GM19328 (cell line): Measurements from ENCODE around the gene EPHA5.

Source experiments
- ATAC-seq: cut with Tn5 transposase; IDR thresholded peaks from one replicate; pipeline ENCODE4 v1.9.1; 2021; ENCODE audit warnings: mild to moderate bottlenecking, moderate library complexity; ENCODE audit not compliant: unreplicated experiment

The EPHA5 gene

DNA sequence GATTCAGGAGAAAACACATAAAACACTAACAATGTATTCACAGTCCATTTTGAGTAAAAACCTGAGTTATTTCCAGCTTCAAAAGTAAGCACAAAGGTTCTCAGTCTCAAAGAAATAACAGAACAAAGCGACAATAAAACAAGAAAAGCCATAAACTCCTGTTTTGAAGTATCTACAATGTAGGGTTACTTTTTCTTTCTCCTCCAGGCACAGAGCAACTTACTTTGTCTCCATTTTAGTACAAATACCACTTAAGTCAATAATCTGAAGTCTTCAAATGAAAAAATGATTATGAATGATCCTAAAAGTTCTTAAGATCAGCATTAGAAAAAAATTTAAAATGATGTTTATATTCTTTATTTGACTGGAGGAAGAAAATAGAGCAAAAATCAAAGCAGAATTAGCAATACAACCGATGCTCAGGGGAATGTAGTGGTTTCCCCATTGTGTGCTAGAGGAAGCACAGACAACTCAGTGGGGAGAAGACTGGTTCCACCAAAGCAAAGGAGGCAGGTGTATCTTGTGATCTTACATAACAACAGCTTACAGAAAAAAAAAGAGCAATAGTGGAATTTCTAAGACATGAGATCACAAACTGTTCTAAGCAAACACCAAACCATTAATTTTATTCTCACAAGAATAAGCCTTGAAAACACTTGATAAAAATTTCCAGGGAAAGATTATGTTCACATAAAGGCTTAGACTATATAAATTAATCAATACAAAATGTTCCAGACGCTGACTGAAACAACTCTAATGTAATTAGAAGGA lies 35.1 kb downstream of the EPHA5 start:
- no peak for ATAC-seq

DNA sequence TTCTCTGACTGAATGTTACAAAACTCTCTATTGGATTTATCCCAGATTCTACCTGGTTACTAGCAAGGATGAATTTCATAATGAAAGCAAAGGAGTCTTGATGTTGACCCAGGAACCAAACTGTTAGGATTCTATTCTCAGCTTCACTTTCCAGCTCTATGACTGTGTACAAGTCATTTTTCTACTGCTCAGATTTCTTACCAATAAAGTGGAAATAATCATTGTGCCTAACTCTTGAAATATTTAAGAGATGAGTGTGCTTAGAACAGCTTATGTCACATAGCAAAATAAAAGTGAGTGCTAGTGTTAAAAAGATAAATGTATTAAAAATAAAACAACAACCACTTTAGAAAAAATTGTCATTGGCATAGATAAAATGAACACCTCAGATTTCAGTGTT lies 45.6 kb downstream of the EPHA5 start:
- ATAC-seq, result no peak

DNA sequence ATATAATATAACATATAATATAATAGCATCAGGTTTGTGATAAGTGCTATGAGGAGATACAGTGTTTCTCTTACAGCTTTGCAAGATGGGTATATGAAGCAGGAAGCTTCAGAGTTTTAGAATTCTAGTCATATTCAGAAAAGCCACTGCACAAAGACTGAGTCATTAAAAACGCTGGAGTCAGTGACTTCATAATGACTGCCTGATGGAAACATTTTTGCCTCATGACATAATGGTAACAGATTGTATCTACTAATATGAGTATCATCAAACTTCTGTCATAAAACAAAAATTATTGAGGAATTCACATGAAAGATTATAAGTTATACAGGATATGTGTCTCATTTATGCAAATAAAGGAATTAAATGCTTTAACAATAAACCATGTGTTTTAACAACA lies 46.8 kb downstream of the EPHA5 start:
- ATAC-seq, result no peak

DNA sequence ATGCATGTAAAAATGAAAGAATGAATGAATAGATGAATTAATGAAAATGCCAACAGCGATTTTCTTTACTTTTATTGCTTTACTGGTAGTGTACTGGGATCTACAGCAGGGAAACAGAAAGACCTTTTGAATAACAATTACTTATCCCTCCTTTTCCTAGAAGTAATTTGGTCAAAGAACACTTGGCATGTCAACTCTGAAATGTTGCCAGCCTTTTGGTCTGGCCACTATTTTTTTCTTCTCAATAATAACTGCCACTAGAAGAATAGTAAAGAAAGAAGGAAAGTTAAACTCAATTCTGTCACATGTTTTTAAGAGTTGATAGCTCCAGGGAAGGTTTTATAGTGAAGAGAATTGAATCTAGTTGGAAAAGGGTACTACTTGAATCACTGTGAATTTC lies 52.9 kb downstream of the EPHA5 start:
- no peak for ATAC-seq

DNA sequence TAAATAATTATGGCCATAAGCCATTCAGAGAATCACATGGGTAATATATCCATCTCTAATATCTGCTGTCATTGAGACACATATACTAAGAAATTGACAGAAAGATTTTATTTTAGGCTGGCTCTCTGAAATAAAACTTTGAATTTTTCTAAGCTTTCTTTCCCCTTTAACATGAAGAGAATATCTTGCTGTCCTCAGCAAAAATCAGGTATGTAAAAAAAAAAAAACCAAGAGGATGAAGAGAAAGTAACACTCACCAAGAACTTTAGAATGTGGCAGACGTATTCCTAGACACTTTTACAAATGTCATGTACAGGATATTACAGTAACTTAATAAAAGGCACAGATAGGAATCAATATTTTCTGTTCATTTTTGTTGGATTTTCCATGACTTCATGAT lies 65.8 kb downstream of the EPHA5 start:
- ATAC-seq, result no peak

DNA sequence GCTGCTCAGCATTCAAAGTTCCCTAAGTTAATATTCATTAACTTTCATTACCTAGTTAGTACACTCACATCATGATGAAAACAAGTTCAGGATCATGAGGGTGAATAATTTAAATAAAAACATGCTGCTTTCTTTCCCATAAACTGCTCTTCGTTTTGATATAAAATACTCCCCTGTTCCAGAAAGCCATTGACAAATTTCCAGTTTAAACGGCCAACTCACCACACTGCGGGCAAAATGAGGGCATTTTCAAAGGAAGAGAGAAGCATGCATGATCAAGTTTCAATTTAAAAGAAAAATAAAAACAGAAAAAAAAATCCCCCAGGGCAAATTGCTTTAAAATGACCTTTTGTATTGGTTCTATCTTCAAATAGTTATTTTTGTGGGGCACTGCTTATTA lies 69.6 kb downstream of the EPHA5 start:
- no peak for ATAC-seq

DNA sequence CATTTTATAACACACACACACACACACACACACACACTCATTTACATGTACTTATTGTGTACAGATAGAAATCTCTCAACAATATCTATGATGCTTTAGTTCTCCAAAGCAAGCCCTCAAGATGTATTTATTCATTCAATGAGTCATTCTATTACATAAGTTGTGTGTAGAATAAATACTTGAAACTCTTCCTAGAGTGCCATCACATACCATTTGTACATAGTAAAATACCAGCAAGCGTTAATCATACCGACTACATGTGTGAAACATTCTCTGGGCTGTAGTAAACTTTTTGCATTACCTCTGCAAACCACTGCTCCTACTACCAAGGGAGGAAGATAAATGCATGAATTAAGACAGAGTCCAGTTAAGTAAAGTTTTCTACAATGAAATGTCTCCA lies 70.9 kb downstream of the EPHA5 start:
- ATAC-seq, result no peak

DNA sequence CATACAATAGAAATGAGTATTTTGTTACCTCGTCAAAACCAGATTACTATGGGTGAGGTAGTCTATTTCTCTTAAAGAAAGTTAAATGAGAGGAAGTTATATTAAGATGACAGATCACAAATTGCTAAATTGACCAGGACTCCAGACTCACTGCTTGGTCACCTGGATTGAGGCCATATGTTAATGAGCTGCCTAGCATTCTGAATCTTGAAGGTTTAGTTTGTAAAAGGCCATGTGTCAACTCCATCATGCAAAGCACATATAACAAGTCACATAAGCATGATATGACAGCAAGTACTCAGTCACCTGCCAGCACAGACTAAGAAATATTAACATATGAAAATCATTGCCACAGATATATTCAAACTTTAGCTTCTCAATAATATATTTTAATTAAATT lies 72.6 kb downstream of the EPHA5 start:
- ATAC-seq, result no peak

DNA sequence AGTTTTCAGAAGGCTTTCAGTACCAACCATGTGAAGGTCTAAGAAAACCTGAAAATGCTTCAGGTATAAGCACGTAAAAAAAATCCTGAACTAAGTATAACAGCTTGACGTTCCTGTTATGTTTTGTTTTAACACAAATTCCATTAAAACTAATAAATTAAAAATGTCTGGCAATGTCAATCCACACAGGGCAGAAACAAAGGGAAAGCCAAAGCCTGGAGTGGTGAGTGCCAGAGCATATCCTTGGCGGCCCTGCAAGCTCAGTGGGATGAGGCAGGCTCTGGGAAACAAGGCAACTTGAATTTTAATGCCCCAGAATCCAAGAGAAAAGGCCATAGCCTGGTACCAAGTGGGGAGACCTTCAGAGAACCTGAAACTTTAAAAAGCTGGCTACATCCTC lies 78.2 kb downstream of the EPHA5 start:
- no peak for ATAC-seq

DNA sequence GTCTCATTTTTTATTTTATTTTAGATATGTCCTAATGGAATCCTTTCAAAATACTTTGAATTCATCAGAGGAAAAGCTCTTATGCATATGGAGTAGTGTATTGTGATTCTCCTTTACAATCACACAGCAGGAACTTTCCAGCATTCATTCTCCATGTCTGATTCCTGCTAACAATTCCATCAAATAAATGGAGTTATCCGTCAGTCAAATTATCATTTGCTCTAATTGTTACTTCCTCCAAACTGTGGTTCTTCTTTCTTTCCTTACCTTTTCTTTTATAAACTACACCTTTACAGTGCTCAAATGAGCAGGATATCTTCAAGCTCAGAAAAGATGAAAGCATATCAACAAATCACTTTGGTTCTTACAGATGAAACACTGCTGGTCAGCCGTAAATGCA lies 80.4 kb downstream of the EPHA5 start:
- no peak for ATAC-seq

DNA sequence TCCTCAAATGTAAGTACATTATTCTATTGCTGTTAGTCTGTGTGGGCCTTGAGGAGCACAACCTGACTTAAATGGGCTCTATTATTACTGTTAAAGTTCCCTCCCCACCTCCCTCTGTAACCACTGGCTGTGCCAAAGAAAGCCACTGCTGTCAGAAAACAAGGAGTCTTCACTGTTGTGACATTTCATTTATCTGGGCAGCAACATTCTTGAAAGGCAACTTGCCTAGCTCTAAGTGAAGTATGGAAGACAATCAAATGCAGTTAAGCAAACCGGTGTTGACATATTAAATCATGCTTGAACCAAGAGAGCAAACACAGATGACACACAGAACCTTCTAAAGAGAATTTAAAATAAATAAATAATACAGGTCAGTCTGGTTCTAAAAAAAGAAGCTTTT lies 81.0 kb downstream of the EPHA5 start:
- ATAC-seq, result no peak

DNA sequence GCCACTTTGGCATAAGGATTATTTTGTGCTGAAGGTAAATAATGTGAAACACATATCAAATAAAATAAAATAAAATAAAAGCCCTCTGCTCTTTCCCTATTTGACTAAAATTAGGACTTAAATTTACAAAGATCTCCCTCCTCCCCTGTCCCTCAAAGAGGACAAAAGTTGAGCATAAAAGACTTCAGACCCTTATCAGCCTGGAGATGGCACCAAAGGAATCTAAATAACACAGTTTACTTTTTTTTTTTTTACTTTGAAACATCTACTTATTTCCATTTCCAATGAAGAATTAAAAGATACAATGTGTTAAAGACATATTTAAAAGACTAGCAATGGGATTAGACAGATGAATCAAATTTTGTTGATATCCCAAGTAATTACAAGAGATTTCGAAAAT lies 89.7 kb downstream of the EPHA5 start:
- no peak for ATAC-seq

DNA sequence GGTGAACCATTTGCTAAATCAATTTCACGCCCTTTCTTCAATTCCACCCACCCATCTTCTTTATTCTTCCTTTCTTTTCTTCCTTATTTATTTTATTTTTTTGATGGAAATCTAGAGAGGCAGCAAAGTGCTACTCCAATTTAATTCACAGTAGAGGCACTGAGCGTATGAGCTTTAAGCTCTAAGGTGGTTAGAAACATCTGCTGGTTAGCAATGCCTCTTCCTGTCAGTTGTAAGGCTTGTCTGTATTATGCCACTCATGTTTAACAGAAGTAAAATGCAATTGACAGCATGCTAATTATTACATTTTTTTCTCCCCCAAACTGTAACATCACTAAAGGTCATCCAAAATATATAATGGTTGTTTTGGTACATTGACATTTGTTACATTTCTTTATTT lies 103.8 kb downstream of the EPHA5 start:
- ATAC-seq, result no peak

DNA sequence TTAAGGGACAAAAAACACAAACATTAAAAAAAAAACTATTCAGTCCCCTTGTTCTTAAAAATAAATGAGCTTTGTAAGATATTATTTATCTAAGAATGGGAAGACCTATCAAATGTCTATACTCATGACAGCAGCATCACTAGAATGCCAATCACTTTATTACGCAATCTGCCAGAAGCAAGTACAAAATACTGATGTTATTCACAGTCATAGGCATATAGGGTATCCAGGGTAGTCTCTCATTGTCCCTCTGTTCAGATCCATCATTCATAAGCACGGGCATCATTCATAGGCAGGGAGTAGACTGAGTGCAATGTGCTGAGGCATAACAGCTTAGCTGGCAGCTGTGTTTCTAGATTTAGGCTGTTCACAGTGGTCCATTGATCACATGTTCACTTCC lies 109.1 kb downstream of the EPHA5 start:
- no peak for ATAC-seq

DNA sequence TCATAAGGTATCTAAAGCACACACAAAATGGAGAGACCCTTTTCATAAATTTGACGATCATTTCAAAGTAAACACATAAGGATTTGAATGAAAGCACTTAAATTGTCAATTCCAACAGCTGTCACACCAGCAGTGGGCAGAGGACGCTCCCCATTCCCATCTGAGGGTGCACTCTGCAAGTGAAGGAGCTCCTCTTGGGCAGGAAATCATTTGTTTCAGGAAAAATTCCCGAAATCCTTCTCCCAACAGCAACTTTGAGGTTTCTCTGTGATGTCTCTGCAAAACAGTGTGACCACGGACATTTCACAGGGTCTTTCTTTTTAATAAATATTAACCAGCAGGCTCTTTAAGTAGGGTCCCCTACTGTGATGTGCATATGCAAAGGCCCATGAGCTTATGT lies 111.0 kb downstream of the EPHA5 start:
- no peak for ATAC-seq

DNA sequence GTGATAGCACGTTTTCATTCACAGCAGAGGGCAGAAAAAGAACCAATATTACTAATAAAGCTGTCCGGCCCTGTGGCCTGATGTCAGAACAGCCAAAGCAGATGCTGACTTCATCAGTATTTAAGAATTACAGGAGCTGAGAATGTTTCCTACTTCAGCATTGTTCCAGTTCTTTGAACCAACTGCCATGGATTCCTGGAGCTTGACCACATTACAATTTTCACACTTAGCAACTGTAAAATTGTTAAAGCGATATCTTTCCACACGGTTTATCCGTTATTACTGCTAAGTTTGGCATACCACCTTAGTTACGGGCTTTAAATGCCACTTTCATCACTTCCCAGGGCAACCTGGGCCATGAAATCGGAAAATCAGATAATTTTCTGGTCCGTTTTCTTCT lies 118.2 kb downstream of the EPHA5 start:
- ATAC-seq, result no peak

DNA sequence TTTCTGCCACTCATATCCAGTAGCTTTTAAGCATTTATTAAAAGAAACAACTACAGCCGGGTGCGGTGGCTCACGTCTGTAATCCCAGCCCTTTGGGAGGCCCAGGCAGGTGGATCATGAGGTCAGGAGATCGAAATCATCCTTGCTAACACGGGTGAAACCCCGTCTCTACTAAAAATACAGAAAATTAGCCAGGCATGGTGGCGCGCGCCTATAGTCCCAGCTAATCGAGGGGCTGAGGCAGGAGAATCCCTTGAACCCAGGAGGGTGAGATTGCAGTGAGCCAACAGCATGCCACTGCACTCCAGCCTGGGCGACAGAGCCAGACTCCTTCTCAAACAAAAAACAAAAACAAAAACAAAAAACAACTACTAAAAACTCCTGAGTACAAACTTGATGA lies 119.8 kb downstream of the EPHA5 start:
- no peak for ATAC-seq

DNA sequence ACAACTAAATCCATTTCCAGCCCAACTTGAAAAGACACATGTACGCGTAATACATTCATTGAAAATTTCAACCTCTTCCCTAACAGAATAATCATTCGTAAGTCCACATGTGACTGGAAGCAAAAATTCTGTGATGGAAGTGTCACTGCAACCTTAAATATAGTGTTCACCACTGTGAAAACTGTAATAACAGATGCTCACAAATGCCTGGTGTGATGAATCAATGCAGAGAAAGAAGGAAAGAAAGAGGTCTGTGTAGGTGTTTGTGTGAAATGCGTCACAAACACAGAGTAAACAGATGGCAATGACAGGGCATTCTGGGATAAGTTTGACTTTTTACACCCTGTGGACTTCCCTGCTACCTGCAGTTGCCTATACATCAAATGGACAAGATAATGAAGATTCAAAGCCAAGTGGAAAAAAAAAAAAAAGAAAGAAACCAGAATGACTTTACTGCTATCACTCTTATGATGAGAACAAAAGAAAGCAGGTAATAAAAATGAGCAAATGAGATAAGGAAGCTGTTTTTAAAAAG lies 123.3 kb downstream of the EPHA5 start:
- ATAC-seq, result no peak

DNA sequence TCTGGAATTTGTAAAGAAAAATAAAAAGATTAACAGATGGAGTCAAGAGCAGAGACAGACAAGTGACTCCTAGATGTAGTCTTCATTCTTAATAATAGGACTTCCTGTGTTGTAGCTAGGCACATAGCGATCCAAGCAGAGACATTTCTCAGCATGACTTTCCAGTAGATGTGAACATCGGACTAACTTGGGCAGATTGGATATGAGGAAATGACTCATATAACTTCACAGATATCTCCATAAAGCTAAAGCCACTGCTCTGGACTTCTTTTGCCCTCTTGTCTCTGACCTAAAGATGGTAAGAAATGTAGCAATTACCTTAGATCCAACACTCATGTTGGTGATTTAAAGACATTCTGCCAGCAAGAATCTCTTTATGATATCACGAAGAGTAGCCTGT lies 131.7 kb downstream of the EPHA5 start:
- no peak for ATAC-seq

DNA sequence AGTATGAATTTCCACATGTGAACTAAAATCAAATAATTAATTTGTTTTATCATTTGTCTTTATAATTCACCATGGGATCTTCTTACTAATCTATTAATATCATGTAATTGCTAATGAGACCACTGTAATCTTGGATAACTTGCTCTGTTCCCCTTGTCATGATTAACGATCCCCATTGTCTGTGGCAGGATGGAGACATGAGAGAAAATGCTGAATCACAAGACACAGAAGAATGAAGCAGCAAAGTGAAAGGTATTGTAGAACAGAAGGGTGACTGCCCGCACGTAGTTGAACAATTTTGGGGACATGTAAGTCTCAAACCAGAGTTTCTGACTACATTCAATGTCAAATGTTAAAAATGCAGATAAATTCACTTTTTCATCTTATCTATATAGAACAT lies 135.2 kb downstream of the EPHA5 start:
- no peak for ATAC-seq

DNA sequence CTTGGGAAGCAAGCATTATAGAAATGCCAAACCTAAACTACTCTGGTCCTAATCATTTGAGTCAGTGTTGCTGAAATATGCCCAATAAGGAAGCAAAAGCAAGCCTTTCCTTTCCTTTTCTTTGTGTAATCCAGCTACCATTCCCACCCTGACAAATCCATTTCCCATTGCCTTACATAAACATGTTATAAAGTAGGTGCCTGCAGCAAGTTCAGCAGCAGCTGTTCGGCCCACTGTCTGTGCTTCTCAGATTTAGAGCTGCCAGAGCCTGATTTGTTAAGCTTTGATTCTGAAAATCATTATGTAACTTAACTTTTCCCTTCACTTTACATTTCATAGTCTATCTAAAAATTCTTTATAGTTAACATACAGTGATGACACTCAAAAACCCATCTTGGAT lies 148.6 kb downstream of the EPHA5 start:
- no peak for ATAC-seq

DNA sequence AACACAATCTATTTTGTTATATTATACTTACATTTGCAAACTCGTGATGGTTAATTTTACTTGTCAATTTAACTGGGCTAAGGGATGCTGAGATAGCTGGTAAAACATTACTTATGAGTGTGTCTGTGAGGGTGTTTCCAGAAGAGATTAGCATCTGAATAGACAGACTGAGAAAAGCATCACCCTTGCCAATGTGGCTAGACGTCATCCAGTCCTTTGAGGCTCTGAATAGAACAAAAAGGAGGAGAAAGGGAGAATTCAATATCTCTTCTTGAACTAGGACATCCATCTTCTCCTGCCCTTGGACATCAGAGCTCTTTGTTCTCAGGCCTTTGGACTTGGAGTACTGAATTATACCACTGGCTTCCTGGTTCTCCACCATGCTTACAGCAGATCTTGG lies 154.6 kb downstream of the EPHA5 start:
- ATAC-seq, result no peak

DNA sequence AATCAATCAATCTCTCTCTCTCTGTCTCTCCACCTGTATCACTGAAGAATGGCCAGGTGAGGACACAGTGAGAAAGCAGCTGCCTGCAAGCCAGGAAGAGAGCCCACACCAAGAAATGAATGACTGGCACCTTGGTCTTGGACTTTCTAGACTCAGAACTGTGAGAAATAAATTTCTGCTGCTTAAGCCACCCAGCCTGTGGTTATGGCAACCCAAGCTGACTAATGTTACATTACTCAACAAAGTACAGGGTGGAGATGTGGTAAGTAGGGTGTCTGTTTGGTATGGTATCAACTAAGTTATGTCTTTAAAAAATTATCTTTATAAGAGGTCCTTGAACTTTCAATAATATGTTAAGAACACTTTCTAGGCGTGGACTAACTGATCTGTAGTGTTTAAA lies 159.3 kb downstream of the EPHA5 start:
- no peak for ATAC-seq
